Activated CD8-positive, alpha-beta memory T cell treated with anti-CD3 and anti-CD28 coated beads, Interleukin-2, amount 50 U/mL, for 4 hours (primary cell): ENCODE data around the gene INHBC.
"Not testable (repeated sequence)": the region's sequence is repeated elsewhere in the genome, so short reads cannot be mapped to it uniquely, and the experiment has no call there.

ENCODE experiments used
- DNase-seq: peaks from one replicate; pipeline ENCODE4 v3.0.0-alpha.2; 2020

Gene INHBC

GRCh38 chr12:57434517-57435223 lies at the start of gene INHBC:
TSS of gene INHBC (plus strand) at chr12:57434784. CDS start at chr12:57434887, 103 bp downstream.
- no peak for DNase-seq

- DNase-seq, result no peak
Observed at GRCh38 chr12:57385586-57385985, 49.0 kb upstream of the INHBC start.

- DNase-seq, result no peak
Observed at GRCh38 chr12:57386187-57386720, 48.3 kb upstream of the INHBC start.

GRCh38 chr12:57388425-57388824 lies 46.2 kb upstream of the INHBC start:
- DNase-seq, result no peak

- no peak for DNase-seq
Observed at GRCh38 chr12:57389033-57389432, 45.6 kb upstream of the INHBC start.

GRCh38 chr12:57390174-57390573 lies 44.4 kb upstream of the INHBC start:
- DNase-seq, result no peak

- DNase-seq, result no peak
Observed at GRCh38 chr12:57395121-57395520, 39.5 kb upstream of the INHBC start.

GRCh38 chr12:57397441-57397840 lies 37.1 kb upstream of the INHBC start:
- DNase-seq, result no peak

GRCh38 chr12:57399718-57400463 lies 34.7 kb upstream of the INHBC start:
- DNase-seq, result not testable (repeated sequence)

GRCh38 chr12:57401165-57401564 lies 33.4 kb upstream of the INHBC start:
- DNase-seq, result no peak

GRCh38 chr12:57402156-57402555 lies 32.4 kb upstream of the INHBC start:
- not testable (repeated sequence) for DNase-seq

GRCh38 chr12:57404966-57405640 lies 29.5 kb upstream of the INHBC start:
- no peak for DNase-seq

GRCh38 chr12:57410534-57410933 lies 24.1 kb upstream of the INHBC start:
- DNase-seq, result no peak

- DNase-seq, result not testable (repeated sequence)
Observed at GRCh38 chr12:57414160-57414559, 20.4 kb upstream of the INHBC start.

GRCh38 chr12:57415088-57415487 lies 19.5 kb upstream of the INHBC start:
- DNase-seq, result no peak

GRCh38 chr12:57416039-57416996 lies 18.3 kb upstream of the INHBC start:
- no peak for DNase-seq

- no peak for DNase-seq
Observed at GRCh38 chr12:57418255-57418654, 16.3 kb upstream of the INHBC start.

GRCh38 chr12:57419495-57419894 lies 15.1 kb upstream of the INHBC start:
- DNase-seq, result no peak

- DNase-seq, result no peak
Observed at GRCh38 chr12:57420482-57420881, 14.1 kb upstream of the INHBC start.

- not testable (repeated sequence) for DNase-seq
Observed at GRCh38 chr12:57426948-57427347, 7.6 kb upstream of the INHBC start.

GRCh38 chr12:57428965-57429364 lies 5.6 kb upstream of the INHBC start:
- no peak for DNase-seq

- no peak for DNase-seq
Observed at GRCh38 chr12:57429473-57430111, 5.0 kb upstream of the INHBC start.
